Endodermal cell (in vitro differentiated cells): ENCODE results near the gene GALNT18. TPM values are rescaled to one million over a fixed set of nuclear protein-coding genes. Genes with fewer than 3 reads are reported as not detected.

ENCODE experiments used
- DNase-seq: peaks from one replicate; pipeline ENCODE4 v3.0.0-alpha.2; 2017
- H3K27ac ChIP-seq: 2 replicates; pipeline ENCODE4 v1.5.1; 2013; ENCODE audit warnings: mild to moderate bottlenecking, low read depth, low read length, moderate library complexity
- H3K27me3 ChIP-seq: 2 replicates; pipeline ENCODE4 v1.6.1; 2013; ENCODE audit warnings: mild to moderate bottlenecking, low read length, moderate library complexity; ENCODE audit not compliant: insufficient read depth, control insufficient read depth, poor library complexity, severe bottlenecking
- H3K36me3 ChIP-seq: 2 replicates; pipeline ENCODE4 v1.7.0; 2013; ENCODE audit warnings: mild to moderate bottlenecking, low read length, moderate library complexity; ENCODE audit not compliant: control insufficient read depth, insufficient read depth
- H3K4me1 ChIP-seq: one replicate; pipeline ENCODE4 v1.7.0; 2013; ENCODE audit warnings: low read length; ENCODE audit not compliant: control insufficient read depth, insufficient read depth
- H3K4me3 ChIP-seq: 2 replicates; pipeline ENCODE4 v1.5.1; 2013; ENCODE audit warnings: mild to moderate bottlenecking, low read length, moderate library complexity
- H3K9ac ChIP-seq: 2 replicates; pipeline ENCODE4 v1.6.1; 2013; ENCODE audit warnings: mild to moderate bottlenecking, low read length, moderate library complexity; ENCODE audit not compliant: poor library complexity, severe bottlenecking; ENCODE audit errors: extremely low read depth
- H3K9me3 ChIP-seq: 2 replicates; pipeline ENCODE4 v1.6.1; 2013; ENCODE audit warnings: mild to moderate bottlenecking, low read length, moderate library complexity; ENCODE audit not compliant: control insufficient read depth
- H3K27ac Mint-ChIP-seq: 2 replicates; pipeline ENCODE4 v1.8.0; 2020; ENCODE audit warnings: mixed read lengths
- H3K27me3 Mint-ChIP-seq: 2 replicates; pipeline ENCODE4 v1.8.0; 2021; ENCODE audit warnings: mild to moderate bottlenecking, mixed read lengths; ENCODE audit not compliant: insufficient read depth
- H3K36me3 Mint-ChIP-seq: 2 replicates; pipeline ENCODE4 v1.8.0; 2020; ENCODE audit warnings: low read depth, mixed read lengths
- H3K4me1 Mint-ChIP-seq: 2 replicates; pipeline ENCODE4 v1.8.0; 2020; ENCODE audit warnings: mixed read lengths
- H3K4me3 Mint-ChIP-seq: 2 replicates; pipeline ENCODE4 v1.8.0; 2020; ENCODE audit warnings: mild to moderate bottlenecking, moderate library complexity, mixed read lengths
- H3K9me3 Mint-ChIP-seq: 2 replicates; pipeline ENCODE4 v1.8.0; 2020; ENCODE audit warnings: mild to moderate bottlenecking, mixed read lengths
- CTCF ChIP-seq: fragments of 200-600 bp; sonication (generic); conservative IDR thresholded peaks from 2 replicates; pipeline ENCODE4 v1.5.0; 2021; ENCODE audit warnings: antibody characterized with exemption, mild to moderate bottlenecking
- WGBS, 2 experiments: methylation state at CpG; one replicate each; pipeline versions ENCODE4 v1.1.5 to v1.1.7; 2013; ENCODE audit warnings: missing lambda C conversion rate in 2 of 2, mixed read lengths in 1 of 2; ENCODE audit not compliant: insufficient coverage in 1 of 2, insufficient read length in 1 of 2; 5-methylcytosine and 5-hydroxymethylcytosine counted together
- total RNA-seq, 2 donors: library from RNA; stranded (reverse); fragmentation: NEBNext Ultra II Directional in 1 of 2; extraction: Animal tissue kit (Norgen Biotek cat#: 25700) in 1 of 2; gene quantifications; 2 replicates in 1 of 2; 3 replicates in 1 of 2; pipeline ENCODE4 v1.2.1, GENCODE V29; 2021

Gene GALNT18
- total RNA-seq, 2 donors from 2014 or later: 5.1 to 9.9 TPM

- H3K27ac ChIP-seq: no peak overlapping the region
- Mint-ChIP-seq H3K27ac (no peak overlapping the region), H3K36me3 (no peaks in the 10 kb centered on the region), H3K4me3 (no peak overlapping the region), H3K4me1 (no peaks in the 10 kb centered on the region), H3K27me3 (peaks cover 11% of the 10 kb centered on the region), H3K9me3 (no peaks in the 10 kb centered on the region)
- no peaks in the 10 kb centered on the region for H3K27me3 ChIP-seq
- H3K4me1 ChIP-seq: no peaks in the 10 kb centered on the region
- H3K36me3 ChIP-seq: no peaks in the 10 kb centered on the region
- DNase-seq: no peak
- WGBS, 2 experiments: 84 to 96% methylated on average over 6 to 14 of the region's 14 CpGs
- H3K9ac ChIP-seq: no peak overlapping the region
- no peak overlapping the region for H3K4me3 ChIP-seq
- no peak for TF ChIP-seq CTCF
- no peaks in the 10 kb centered on the region for H3K9me3 ChIP-seq
Observed at GRCh38 chr11:11520231-11521015, 101.4 kb downstream of the GALNT18 start.

- peak; percentile 62 for TF ChIP-seq CTCF
- Histone ChIP-seq H3K9ac (no peak overlapping the region), H3K27me3 (no peaks in the 10 kb centered on the region), H3K4me1 (no peaks in the 10 kb centered on the region), H3K27ac (no peak overlapping the region), H3K9me3 (no peaks in the 10 kb centered on the region), H3K4me3 (no peak overlapping the region), H3K36me3 (no peaks in the 10 kb centered on the region)
- H3K4me1 Mint-ChIP-seq: no peaks in the 10 kb centered on the region
- H3K27ac Mint-ChIP-seq: no peak overlapping the region
- no peaks in the 10 kb centered on the region for H3K9me3 Mint-ChIP-seq
- H3K27me3 Mint-ChIP-seq: peaks cover 11% of the 10 kb centered on the region
- H3K4me3 Mint-ChIP-seq: no peak overlapping the region
- DNase-seq: peak; percentile 65
- H3K36me3 Mint-ChIP-seq: no peaks in the 10 kb centered on the region
- 77 to 100% methylated on average over 1 to 4 of the region's 4 CpGs for WGBS, 2 experiments
Observed at GRCh38 chr11:11519184-11519583, 102.6 kb downstream of the GALNT18 start.

- no peaks in the 10 kb centered on the region for H3K4me1 ChIP-seq
- TF ChIP-seq CTCF: no peak
- DNase-seq: no peak
- Mint-ChIP-seq H3K27ac (no peak overlapping the region), H3K9me3 (no peaks in the 10 kb centered on the region), H3K4me1 (no peaks in the 10 kb centered on the region), H3K4me3 (no peak overlapping the region), H3K27me3 (no peaks in the 10 kb centered on the region), H3K36me3 (no peaks in the 10 kb centered on the region)
- 94 to 100% methylated on average over 3 of the region's 3 CpGs for WGBS, 2 experiments
- no peak overlapping the region for H3K9ac ChIP-seq
- no peak overlapping the region for H3K27ac ChIP-seq
- no peaks in the 10 kb centered on the region for H3K27me3 ChIP-seq
- no peak overlapping the region for H3K4me3 ChIP-seq
- no peaks in the 10 kb centered on the region for H3K36me3 ChIP-seq
- no peaks in the 10 kb centered on the region for H3K9me3 ChIP-seq
Observed at GRCh38 chr11:11514246-11514645, 107.6 kb downstream of the GALNT18 start.
